ENCODE results near the gene DLG2.

GRCh38 chr11:83717537-83717936 is 1909.6 kb downstream of the DLG2 start:
- no peak for TF ChIP-seq CTCF (IDR thresholded peaks at IDR 0.05 in 2 of 3, conservative IDR thresholded peaks at IDR 0.05 in 1 of 3; ENCODE audit: insufficient read depth in 2 of 3, low read depth in 1 of 3, low read length in 3 of 3)
- no peak for TF ChIP-seq POLR2A (conservative IDR thresholded peaks at IDR 0.05)
- TF ChIP-seq ZBTB2 (IDR thresholded peaks at IDR 0.05), result no peak
- no peak for TF ChIP-seq HINFP (tag; conservative IDR thresholded peaks at IDR 0.05; ENCODE audit: low read depth)
- TF ChIP-seq POLR2AphosphoS2 (IDR thresholded peaks at IDR 0.05; ENCODE audit: low read length), result no peak
- no peak for TF ChIP-seq CREB1 (IDR thresholded peaks at IDR 0.05)
- TF ChIP-seq CREB1 (CRISPR knock-in tag; IDR thresholded peaks at IDR 0.05), result no peak
- no peak for TF ChIP-seq NFE2 (IDR thresholded peaks at IDR 0.05; ENCODE audit: low read depth)
- TF ChIP-seq ZNF444 (CRISPR knock-in tag; IDR thresholded peaks at IDR 0.05), result no peak
- TF ChIP-seq BCLAF1 (IDR thresholded peaks at IDR 0.05; ENCODE audit: borderline replicate concordance in 1 of 2, control insufficient read depth in 1 of 2, low read depth in 2 of 2, low read length in 1 of 2), result no peak
- TF ChIP-seq GATAD2B (IDR thresholded peaks at IDR 0.05; ENCODE audit: borderline replicate concordance), result no peak
- TF ChIP-seq NFXL1 (CRISPR knock-in tag; IDR thresholded peaks at IDR 0.05), result no peak

Measured in K562 (cell line).